Type B pancreatic cell (in vitro differentiated cells): Measurements from ENCODE around the gene COL2A1. TPM values are rescaled to one million over a fixed set of nuclear protein-coding genes. Genes with fewer than 3 reads are reported as not detected.

Experiments
- DNase-seq: peaks from one replicate; pipeline ENCODE4 v3.0.0; 2021; ENCODE audit warnings: mixed read lengths; ENCODE audit not compliant: unreplicated experiment; ENCODE audit errors: extremely low spot score
- H3K27ac Mint-ChIP-seq: 2 replicates; pipeline ENCODE4 v1.8.0; 2021; ENCODE audit warnings: mild to moderate bottlenecking, mixed read lengths
- H3K27me3 Mint-ChIP-seq: 2 replicates; pipeline ENCODE4 v1.8.0; 2021; ENCODE audit warnings: mixed read lengths
- H3K36me3 Mint-ChIP-seq: 2 replicates; pipeline ENCODE4 v1.8.0; 2021; ENCODE audit warnings: mixed read lengths
- H3K4me1 Mint-ChIP-seq: one replicate; pipeline ENCODE4 v1.8.0; 2021; ENCODE audit warnings: mixed read lengths; ENCODE audit not compliant: unreplicated experiment
- H3K4me3 Mint-ChIP-seq: 2 replicates; pipeline ENCODE4 v1.8.0; 2021; ENCODE audit warnings: mild to moderate bottlenecking, mixed read lengths
- H3K9me3 Mint-ChIP-seq: 2 replicates; pipeline ENCODE4 v1.8.0; 2021; ENCODE audit warnings: mixed read lengths
- CTCF ChIP-seq: fragments of 200-600 bp; sonication (generic); conservative IDR thresholded peaks from 2 replicates; pipeline ENCODE4 v1.5.0; 2021; ENCODE audit warnings: antibody characterized with exemption, mild to moderate bottlenecking
- total RNA-seq: library from RNA; stranded (reverse); gene quantifications from 2 replicates; pipeline ENCODE4 v1.2.1, GENCODE V29; 2021; ENCODE audit warnings: low replicate concordance

Gene COL2A1
- total RNA-seq, 1 donor from 2014 or later, result 227 TPM

- Mint-ChIP-seq H3K4me3 (no peak overlapping the region), H3K9me3 (peaks cover 7% of the 10 kb centered on the region), H3K27me3 (no peaks in the 10 kb centered on the region), H3K27ac (no peak overlapping the region), H3K4me1 (peaks cover 26% of the 10 kb centered on the region), H3K36me3 (peaks cover 9% of the 10 kb centered on the region)
- TF ChIP-seq CTCF, result no peak
- DNase-seq, result no peak
Measured at GRCh38 chr12:48040354-48040753, 36.1 kb upstream of the COL2A1 start.

GRCh38 chr12:48039151-48039550 is 34.9 kb upstream of the COL2A1 start:
- peaks cover 7% of the 10 kb centered on the region for H3K36me3 Mint-ChIP-seq
- no peaks in the 10 kb centered on the region for H3K27me3 Mint-ChIP-seq
- H3K9me3 Mint-ChIP-seq, result peaks cover 7% of the 10 kb centered on the region
- H3K4me3 Mint-ChIP-seq, result no peak overlapping the region
- H3K27ac Mint-ChIP-seq, result no peak overlapping the region
- TF ChIP-seq CTCF, result no peak
- peaks cover 26% of the 10 kb centered on the region for H3K4me1 Mint-ChIP-seq
- no peak for DNase-seq

- Mint-ChIP-seq H3K27ac (peak overlapping the region; percentile 81), H3K27me3 (no peaks in the 10 kb centered on the region)
Measured at GRCh38 chr12:48038085-48038484, 33.8 kb upstream of the COL2A1 start.

GRCh38 chr12:48037267-48037915 is 33.1 kb upstream of the COL2A1 start:
- Mint-ChIP-seq H3K36me3 (no peaks in the 10 kb centered on the region), H3K27ac (peak overlapping the region; percentile 81), H3K9me3 (peaks cover 7% of the 10 kb centered on the region), H3K27me3 (no peaks in the 10 kb centered on the region), H3K4me3 (peak overlapping the region; percentile 53), H3K4me1 (peaks cover 26% of the 10 kb centered on the region)
- peak; percentile 23 for TF ChIP-seq CTCF
- peak; percentile 80 for DNase-seq

More at GRCh38 chr12:48038085-48038484, 33.8 kb upstream of the COL2A1 start:
- H3K9me3 Mint-ChIP-seq, result peaks cover 7% of the 10 kb centered on the region
- peak overlapping the region; percentile 53 for H3K4me3 Mint-ChIP-seq
- peaks cover 26% of the 10 kb centered on the region for H3K4me1 Mint-ChIP-seq
- DNase-seq, result no peak
- no peak for TF ChIP-seq CTCF
- no peaks in the 10 kb centered on the region for H3K36me3 Mint-ChIP-seq

GRCh38 chr12:48036818-48037217 is 32.5 kb upstream of the COL2A1 start:
- no peak for DNase-seq
- TF ChIP-seq CTCF, result no peak
- Mint-ChIP-seq H3K27me3 (no peaks in the 10 kb centered on the region), H3K36me3 (no peaks in the 10 kb centered on the region), H3K4me3 (peak overlapping the region; percentile 53), H3K27ac (peak overlapping the region; percentile 81), H3K9me3 (peaks cover 7% of the 10 kb centered on the region), H3K4me1 (peaks cover 26% of the 10 kb centered on the region)
